MM.1S (cell line): ENCODE results near the gene TNFRSF1A.

ENCODE experiments used
- CTCF ChIP-seq: fragments of 300-600 bp; sonication (generic); IDR thresholded peaks from 2 replicates; pipeline ENCODE4 v1.5.1; 2016; ENCODE audit warnings: antibody characterized with exemption, low read length, mixed read lengths
- EZH2phosphoT487 ChIP-seq: fragments of 300-600 bp; sonication (generic); IDR thresholded peaks from 2 replicates; pipeline ENCODE4 v1.6.1; 2018; ENCODE audit warnings: antibody characterized with exemption, low read length

- TF ChIP-seq CTCF, result no peak
- TF ChIP-seq EZH2phosphoT487, result no peak
Measured at GRCh38 chr12:6282453-6282840, 59.4 kb downstream of the TNFRSF1A start.
